Measurements from ENCODE around the gene PLCG2.

- TF ChIP-seq ZNF274 (IDR thresholded peaks at IDR 0.05; ENCODE audit: borderline replicate concordance, extremely low read depth, low read length) (no peak), KDM5A (IDR thresholded peaks at IDR 0.05; ENCODE audit: low read length) (no peak), EZH2 (IDR thresholded peaks at IDR 0.05; ENCODE audit: low read depth, low read length, severe bottlenecking) (no peak), JUND (IDR thresholded peaks at IDR 0.05; ENCODE audit: low read length) (no peak), POLR2AphosphoS5 (IDR thresholded peaks at IDR 0.05; ENCODE audit: low read depth, low read length) (no peak), POLR2A (IDR thresholded peaks at IDR 0.05; ENCODE audit: control extremely low read depth in 1 of 2, low read depth in 2 of 2, low read length in 2 of 2) (no peak), SP1 (IDR thresholded peaks at IDR 0.05; ENCODE audit: low read depth, low read length) (no peak), CTCF (IDR thresholded peaks at IDR 0.05; ENCODE audit: control extremely low read depth in 1 of 3, insufficient read depth in 1 of 3, low read depth in 1 of 3, low read length in 3 of 3) (no peak), EP300 (IDR thresholded peaks at IDR 0.05; ENCODE audit: borderline replicate concordance in 1 of 2, low read depth in 2 of 2, low read length in 2 of 2) (no peak), RXRA (IDR thresholded peaks at IDR 0.05; ENCODE audit: insufficient read depth, low read depth, low read length) (no peak), YY1 (IDR thresholded peaks at IDR 0.05; ENCODE audit: low read depth, low read length) (no peak), SRF (IDR thresholded peaks at IDR 0.05; ENCODE audit: low read depth, low read length) (no peak)
Observed at GRCh38 chr16:81748476-81749198, 30.5 kb upstream of the PLCG2 start.
